ENCODE measurements around the gene CENPP. TPM values are rescaled to one million over a fixed set of nuclear protein-coding genes. Genes with fewer than 3 reads are reported as not detected.
A peak's percentile ranks its signal among the peaks of the same experiment; 100 is the strongest.

CENPP gene
- total and polyA plus RNA-seq, 4 donors = 0.62 to 8.7 (median 1.3) TPM

- no peaks in the 10 kb centered on the region for H3K9me3 ChIP-seq (ENCODE audit: control insufficient read depth in 4 of 4, low read length in 3 of 4)
- no peaks in the 10 kb centered on the region for H3K4me1 ChIP-seq (ENCODE audit: control insufficient read depth in 4 of 4, insufficient read depth in 4 of 4, low read length in 3 of 4)
- no peaks in the 10 kb centered on the region for H3K27me3 ChIP-seq (ENCODE audit: control insufficient read depth in 4 of 4, insufficient read depth in 4 of 4, low read length in 3 of 4)
- no peak for DNase-seq (ENCODE audit: low spot score)
- WGBS = 89% methylated on average over 1 of the region's 1 CpG
- H3K4me3 ChIP-seq (ENCODE audit: low read depth in 1 of 3, low read length in 3 of 3) = no peak overlapping the region
- H3K36me3 ChIP-seq (ENCODE audit: control insufficient read depth in 4 of 4, insufficient read depth in 3 of 4, low read depth in 1 of 4, low read length in 3 of 4) = no peaks in the 10 kb centered on the region
- no peak overlapping the region for H3K9ac ChIP-seq (ENCODE audit: low read depth in 1 of 2, low read length in 2 of 2)
- TF ChIP-seq REST (IDR thresholded peaks at IDR 0.05) (no peak), RAD21 (IDR thresholded peaks at IDR 0.05) (peak; percentile 55 to 65)
- H3K27ac ChIP-seq (ENCODE audit: low read depth in 1 of 2, low read length in 2 of 2) = no peak overlapping the region
Observed at GRCh38 chr9:92342825-92343488, 17.2 kb downstream of the CENPP start.

- Histone ChIP-seq H3K27me3 (ENCODE audit: control insufficient read depth in 4 of 4, insufficient read depth in 4 of 4, low read length in 3 of 4) (no peaks in the 10 kb centered on the region), H3K9me3 (ENCODE audit: control insufficient read depth in 4 of 4, low read length in 3 of 4) (no peaks in the 10 kb centered on the region), H3K4me1 (ENCODE audit: control insufficient read depth in 4 of 4, insufficient read depth in 4 of 4, low read length in 3 of 4) (no peaks in the 10 kb centered on the region), H3K36me3 (ENCODE audit: control insufficient read depth in 4 of 4, insufficient read depth in 3 of 4, low read depth in 1 of 4, low read length in 3 of 4) (no peaks in the 10 kb centered on the region), H3K27ac (ENCODE audit: low read depth in 1 of 2, low read length in 2 of 2) (no peak overlapping the region), H3K9ac (ENCODE audit: low read depth in 1 of 2, low read length in 2 of 2) (no peak overlapping the region), H3K4me3 (ENCODE audit: low read depth in 1 of 3, low read length in 3 of 3) (no peak overlapping the region)
- TF ChIP-seq GABPA (IDR thresholded peaks at IDR 0.05 in 1 of 2, conservative IDR thresholded peaks at IDR 0.05 in 1 of 2) = no peak
- TF ChIP-seq FOXA2 (IDR thresholded peaks at IDR 0.05) = no peak
- no peak for TF ChIP-seq ZBTB33 (IDR thresholded peaks at IDR 0.05)
- TF ChIP-seq HNF4A (conservative IDR thresholded peaks at IDR 0.05) = no peak
- no peak for TF ChIP-seq TAF1 (conservative IDR thresholded peaks at IDR 0.05)
- TF ChIP-seq YY1 (IDR thresholded peaks at IDR 0.05) = no peak
- TF ChIP-seq, protein P1, sequence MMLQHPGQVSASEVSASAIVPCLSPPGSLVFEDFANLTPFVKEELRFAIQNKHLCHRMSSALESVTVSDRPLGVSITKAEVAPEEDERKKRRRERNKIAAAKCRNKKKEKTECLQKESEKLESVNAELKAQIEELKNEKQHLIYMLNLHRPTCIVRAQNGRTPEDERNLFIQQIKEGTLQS (IDR thresholded peaks at IDR 0.05) = no peak
- TF ChIP-seq EGR1 (IDR thresholded peaks at IDR 0.05; ENCODE audit: low read depth in 2 of 2) = no peak
- no peak for TF ChIP-seq RAD21 (IDR thresholded peaks at IDR 0.05)
- TF ChIP-seq REST (IDR thresholded peaks at IDR 0.05) = no peak
- no peak for TF ChIP-seq HNF4G (IDR thresholded peaks at IDR 0.05)
- no peak for TF ChIP-seq NR2F2 (IDR thresholded peaks at IDR 0.05)
- no peak for TF ChIP-seq FOXA1 (IDR thresholded peaks at IDR 0.05)
- TF ChIP-seq, protein P2, sequence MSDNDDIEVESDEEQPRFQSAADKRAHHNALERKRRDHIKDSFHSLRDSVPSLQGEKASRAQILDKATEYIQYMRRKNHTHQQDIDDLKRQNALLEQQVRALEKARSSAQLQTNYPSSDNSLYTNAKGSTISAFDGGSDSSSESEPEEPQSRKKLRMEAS (IDR thresholded peaks at IDR 0.05) = no peak
- TF ChIP-seq JUND (IDR thresholded peaks at IDR 0.05) = no peak
- no peak for TF ChIP-seq SP1 (IDR thresholded peaks at IDR 0.05)
- no peak for TF ChIP-seq CTCF (IDR thresholded peaks at IDR 0.05; ENCODE audit: low read depth, low read length, missing input control)
- no peak for TF ChIP-seq RXRA (IDR thresholded peaks at IDR 0.05)
- no peak for DNase-seq (ENCODE audit: low spot score)
Observed at GRCh38 chr9:92345582-92345981, 19.8 kb downstream of the CENPP start.
